SK-N-SH (cell line): ENCODE measurements around the gene BTAF1. TPM values are rescaled to one million over a fixed set of nuclear protein-coding genes. Genes with fewer than 3 reads are reported as not detected.

Experiments
- CTCF ChIA-PET: fragments of 300-600, 350-600 bp; formaldehyde crosslinking; extraction: SDS; loops from one replicate; lab custom pipeline; 2021; lab: Yijun Ruan, JAX
- POLR2A ChIA-PET: fragments of 350-600 bp; sonication (Branson Sonifier 250); formaldehyde crosslinking; extraction: SDS; loops from one replicate; lab custom pipeline; 2020; ENCODE audit warnings: antibody characterized with exemption, inconsistent platforms; lab: Yijun Ruan, JAX
- DNase-seq: peaks from one replicate; pipeline ENCODE4 v3.0.0; 2012
- H2AFZ ChIP-seq: fragments of 200-600 bp; sonication (generic); 2 replicates; pipeline ENCODE4 v1.8.1; 2016; ENCODE audit warnings: antibody characterized with exemption, mild to moderate bottlenecking, low read depth
- H3F3A ChIP-seq: fragments of 200-600 bp; sonication (generic); replicated peaks from 2 replicates; pipeline ENCODE3; 2016; ENCODE audit warnings: antibody characterized with exemption, mild to moderate bottlenecking; ENCODE audit not compliant: insufficient read depth
- H3K27ac ChIP-seq, 2 experiments: fragments of 200-500 bp in 1 of 2; fragments of 200-600 bp in 1 of 2; sonication (Bioruptor generic) in 1 of 2; sonication (generic), shearing (Covaris generic) in 1 of 2; 2 replicates each; pipeline versions ENCODE4 v1.5.1 to v1.6.1; 2014 to 2016; ENCODE audit warnings: low read depth in 2 of 2, inconsistent platforms in 1 of 2, low read length in 1 of 2, mild to moderate bottlenecking in 1 of 2, mixed read lengths in 1 of 2
- H3K27me3 ChIP-seq: fragments of 200-600 bp; sonication (generic), shearing (Covaris generic); 2 replicates; pipeline ENCODE4 v1.6.1; 2016; ENCODE audit warnings: mixed run types; ENCODE audit not compliant: insufficient read depth
- H3K36me3 ChIP-seq, 2 experiments: fragments of 200-500 bp in 1 of 2; fragments of 200-600 bp in 1 of 2; sonication (Bioruptor generic) in 1 of 2; sonication (generic) in 1 of 2; replicated peaks in 1 of 2; 2 replicates each; pipeline versions ENCODE3 to v1.5.1; 2014 to 2016; ENCODE audit warnings: low read length in 1 of 2, mild to moderate bottlenecking in 1 of 2; ENCODE audit not compliant: insufficient read depth in 2 of 2, control insufficient read depth in 1 of 2
- H3K4me1 ChIP-seq, 2 experiments: fragments of 200-500 bp in 1 of 2; fragments of 200-600 bp in 1 of 2; sonication (Bioruptor generic) in 1 of 2; sonication (generic), shearing (Covaris generic) in 1 of 2; 2 replicates each; pipeline versions ENCODE4 v1.5.1 to v1.6.1; 2014 to 2016; ENCODE audit warnings: low read depth in 1 of 2, low read length in 1 of 2, mixed run types in 1 of 2; ENCODE audit not compliant: insufficient read depth in 2 of 2, control insufficient read depth in 1 of 2
- H3K4me2 ChIP-seq: fragments of 200-600 bp; sonication (generic), shearing (Covaris generic); 2 replicates; pipeline ENCODE4 v1.6.1; 2017; ENCODE audit warnings: mixed run types
- H3K4me3 ChIP-seq, 2 experiments: fragments of 200-500 bp in 1 of 2; fragments of 200-600 bp in 1 of 2; sonication (Bioruptor generic) in 1 of 2; sonication (generic), shearing (Covaris generic) in 1 of 2; 2 replicates each; pipeline versions ENCODE4 v1.5.1 to v1.8.1; 2014 to 2016; ENCODE audit warnings: low read depth in 2 of 2, inconsistent platforms in 1 of 2, low read length in 1 of 2, mild to moderate bottlenecking in 1 of 2, mixed read lengths in 1 of 2, moderate library complexity in 1 of 2
- H3K79me2 ChIP-seq: fragments of 200-600 bp; sonication (generic); 2 replicates; pipeline ENCODE4 v1.8.1; 2017; ENCODE audit warnings: mild to moderate bottlenecking; ENCODE audit not compliant: insufficient read depth
- H3K9ac ChIP-seq: fragments of 200-600 bp; sonication (generic); 2 replicates; pipeline ENCODE4 v1.6.1; 2017; ENCODE audit warnings: mixed run types
- H3K9me2 ChIP-seq: fragments of 200-600 bp; sonication (generic); 2 replicates; pipeline ENCODE4 v1.6.1; 2017; ENCODE audit warnings: mixed run types
- H3K9me3 ChIP-seq: fragments of 200-600 bp; sonication (generic); 2 replicates; pipeline ENCODE4 v1.6.1; 2017; ENCODE audit warnings: mixed run types, mild to moderate bottlenecking, moderate library complexity
- H4K20me1 ChIP-seq: fragments of 200-600 bp; sonication (generic); 2 replicates; pipeline ENCODE4 v1.6.1; 2017; ENCODE audit warnings: mild to moderate bottlenecking, mixed run types; ENCODE audit not compliant: insufficient read depth
- EP300 ChIP-seq, 2 experiments: IDR thresholded peaks; 2 replicates each; pipeline versions ENCODE4 v1.4.0 to v1.6.1; 2012; ENCODE audit warnings: borderline replicate concordance in 1 of 2, low read depth in 1 of 2, low read length in 1 of 2
- EZH2phosphoT487 ChIP-seq: fragments of 200-600 bp; sonication (generic); IDR thresholded peaks from 2 replicates; pipeline ENCODE4 v1.6.1; 2017; ENCODE audit warnings: low read depth, mixed run types, mild to moderate bottlenecking, antibody characterized with exemption, moderate library complexity, borderline replicate concordance
- FOXJ3 ChIP-seq: sonication (generic); formaldehyde crosslinking; IDR thresholded peaks from 2 replicates; pipeline ENCODE4 v1.5.1; 2020; ENCODE audit warnings: mild to moderate bottlenecking, missing genetic modification reagents
- MXI1 ChIP-seq: IDR thresholded peaks from 2 replicates; pipeline ENCODE4 v1.6.1; 2012; ENCODE audit warnings: mild to moderate bottlenecking, low read depth, low read length, improper control_type of control experiment
- NFIC ChIP-seq: IDR thresholded peaks from 2 replicates; pipeline ENCODE4 v1.4.0; 2012; ENCODE audit warnings: borderline replicate concordance
- NRF1 ChIP-seq: IDR thresholded peaks from 2 replicates; pipeline ENCODE4 v1.6.1; 2012; ENCODE audit warnings: low read depth, mild to moderate bottlenecking, low read length
- POLR2AphosphoS5 ChIP-seq: IDR thresholded peaks from 2 replicates; pipeline ENCODE4 v1.6.1; 2012; ENCODE audit warnings: low read depth, low read length
- REST ChIP-seq: IDR thresholded peaks from 2 replicates; pipeline ENCODE4 v1.6.1; 2012; ENCODE audit warnings: mild to moderate bottlenecking, low read depth, low read length, moderate library complexity
- RXRA ChIP-seq: IDR thresholded peaks from 2 replicates; pipeline ENCODE4 v1.4.0; 2012; ENCODE audit warnings: low read depth, mild to moderate bottlenecking, borderline replicate concordance
- SIN3A ChIP-seq: IDR thresholded peaks from 2 replicates; pipeline ENCODE4 v1.6.1; 2012; ENCODE audit warnings: low read depth, mild to moderate bottlenecking, low read length, moderate library complexity, borderline replicate concordance
- SMC3 ChIP-seq: IDR thresholded peaks from 2 replicates; pipeline ENCODE4 v1.6.1; 2012; ENCODE audit warnings: low read depth, low read length, improper control_type of control experiment
- TCF12 ChIP-seq: IDR thresholded peaks from 2 replicates; pipeline ENCODE4 v1.4.0; 2012
- WGBS: methylation state at CpG from one replicate; pipeline ENCODE4 v1.1.6; 2017; ENCODE audit warnings: low lambda C conversion rate; 5-methylcytosine and 5-hydroxymethylcytosine counted together
- polyA plus RNA-seq, 3 experiments: library from polyadenylated mRNA; depleted of rRNA; stranded (reverse); fragments of >200 nt; gene quantifications; 2 replicates each; pipeline ENCODE4 v1.2.3, GENCODE V29; 2012
- TF ChIP-seq, protein P1 (sequence below): fragments of 200-600 bp; sonication (generic); IDR thresholded peaks from 2 replicates; pipeline ENCODE4 v1.6.1; 2017; ENCODE audit warnings: antibody characterized with exemption, mild to moderate bottlenecking, moderate library complexity

BTAF1 gene
- polyA plus RNA-seq, 1 of the 3 experiments (the other 2 are of a cell fraction), result 9.8 TPM

GRCh38 chr10:91983416-91983815, 59.8 kb downstream of the BTAF1 start:
- no peaks in the 10 kb centered on the region for H3K79me2 ChIP-seq
- POLR2A ChIA-PET, result no interaction called here
- H3K36me3 ChIP-seq, result peaks cover 79 to 81% of the 10 kb centered on the region in 2 experiments
- H3K4me2 ChIP-seq, result no peak overlapping the region
- H3K27me3 ChIP-seq, result no peaks in the 10 kb centered on the region
- H3K9me3 ChIP-seq, result no peaks in the 10 kb centered on the region
- DNase-seq, result no peak
- no peak overlapping the region for H2AFZ ChIP-seq
- H3K9me2 ChIP-seq, result no peaks in the 10 kb centered on the region
- no peaks in the 10 kb centered on the region for H3F3A ChIP-seq
- TF ChIP-seq NRF1 (no peak), SMC3 (no peak), MXI1 (no peak)
- H3K4me1 ChIP-seq, result no peaks in the 10 kb centered on the region
- H3K4me3 ChIP-seq, result no peak overlapping the region
- no peak overlapping the region; a peak in 1 of 4 replicates for H3K27ac ChIP-seq
- no peaks in the 10 kb centered on the region for H4K20me1 ChIP-seq
- no peak overlapping the region for H3K9ac ChIP-seq
- CTCF ChIA-PET, result interaction anchor here (0.6 to 2.3 kb wide), 2 partner anchors 11 to 452 kb away, joined by 4 to 7 read pairs; no protein-coding TSS in a partner anchor

GRCh38 chr10:91987397-91988037, 63.9 kb downstream of the BTAF1 start:
- no peak overlapping the region for H3K4me2 ChIP-seq
- TF ChIP-seq REST (no peak), POLR2AphosphoS5 (no peak), NFIC (no peak), RXRA (no peak), EZH2phosphoT487 (no peak), TCF12 (no peak), SIN3A (no peak), FOXJ3 (CRISPR knock-in tag) (no peak), EP300 (IDR thresholded peaks at IDR 0.05; ENCODE audit: borderline replicate concordance in 1 of 2, low read depth in 1 of 2, low read length in 1 of 2) (no peak)
- TF ChIP-seq, protein P1, sequence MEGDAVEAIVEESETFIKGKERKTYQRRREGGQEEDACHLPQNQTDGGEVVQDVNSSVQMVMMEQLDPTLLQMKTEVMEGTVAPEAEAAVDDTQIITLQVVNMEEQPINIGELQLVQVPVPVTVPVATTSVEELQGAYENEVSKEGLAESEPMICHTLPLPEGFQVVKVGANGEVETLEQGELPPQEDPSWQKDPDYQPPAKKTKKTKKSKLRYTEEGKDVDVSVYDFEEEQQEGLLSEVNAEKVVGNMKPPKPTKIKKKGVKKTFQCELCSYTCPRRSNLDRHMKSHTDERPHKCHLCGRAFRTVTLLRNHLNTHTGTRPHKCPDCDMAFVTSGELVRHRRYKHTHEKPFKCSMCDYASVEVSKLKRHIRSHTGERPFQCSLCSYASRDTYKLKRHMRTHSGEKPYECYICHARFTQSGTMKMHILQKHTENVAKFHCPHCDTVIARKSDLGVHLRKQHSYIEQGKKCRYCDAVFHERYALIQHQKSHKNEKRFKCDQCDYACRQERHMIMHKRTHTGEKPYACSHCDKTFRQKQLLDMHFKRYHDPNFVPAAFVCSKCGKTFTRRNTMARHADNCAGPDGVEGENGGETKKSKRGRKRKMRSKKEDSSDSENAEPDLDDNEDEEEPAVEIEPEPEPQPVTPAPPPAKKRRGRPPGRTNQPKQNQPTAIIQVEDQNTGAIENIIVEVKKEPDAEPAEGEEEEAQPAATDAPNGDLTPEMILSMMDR, result no peak
- H3K4me1 ChIP-seq, result no peaks in the 10 kb centered on the region
- ChIA-PET CTCF (no interaction called here), POLR2A (no interaction called here)
- H3F3A ChIP-seq, result no peaks in the 10 kb centered on the region
- no peak overlapping the region for H3K4me3 ChIP-seq
- 92% methylated on average over 8 of the region's 8 CpGs for WGBS
- no peaks in the 10 kb centered on the region for H4K20me1 ChIP-seq
- DNase-seq, result no peak
- H3K36me3 ChIP-seq, result peaks cover 74 to 81% of the 10 kb centered on the region in 2 experiments
- H3K9me3 ChIP-seq, result no peaks in the 10 kb centered on the region
- H2AFZ ChIP-seq, result no peak overlapping the region
- no peak overlapping the region for H3K9ac ChIP-seq
- H3K27me3 ChIP-seq, result no peaks in the 10 kb centered on the region
- no peaks in the 10 kb centered on the region for H3K79me2 ChIP-seq
- no peak overlapping the region for H3K27ac ChIP-seq
- H3K9me2 ChIP-seq, result no peaks in the 10 kb centered on the region
